HFFc6 (cell line): Measurements from ENCODE around the gene ADD3. TPM values are rescaled to one million over a fixed set of nuclear protein-coding genes. Genes with fewer than 3 reads are reported as not detected.

Experiments
- DNase-seq: peaks from one replicate; pipeline ENCODE4 v3.0.0-alpha.2; 2018
- H3K27ac Mint-ChIP-seq: 2 replicates; pipeline ENCODE4 v1.8.0; 2020; ENCODE audit warnings: mild to moderate bottlenecking, mixed read lengths
- H3K27me3 Mint-ChIP-seq: 2 replicates; pipeline ENCODE4 v1.8.0; 2021; ENCODE audit warnings: mild to moderate bottlenecking, moderate library complexity, mixed read lengths; ENCODE audit not compliant: insufficient read depth
- H3K36me3 Mint-ChIP-seq: 2 replicates; pipeline ENCODE4 v1.8.0; 2021; ENCODE audit warnings: low read depth, mixed read lengths
- H3K4me1 Mint-ChIP-seq: 2 replicates; pipeline ENCODE4 v1.8.0; 2020; ENCODE audit warnings: low read depth, mixed read lengths
- H3K4me3 Mint-ChIP-seq: 2 replicates; pipeline ENCODE4 v1.8.0; 2020; ENCODE audit warnings: mild to moderate bottlenecking, moderate library complexity, mixed read lengths
- H3K9me3 Mint-ChIP-seq: 2 replicates; pipeline ENCODE4 v1.8.0; 2020; ENCODE audit warnings: mild to moderate bottlenecking, mixed read lengths
- CTCF ChIP-seq: fragments of 200-600 bp; sonication (generic); IDR thresholded peaks from 2 replicates; pipeline ENCODE4 v1.5.0; 2021; ENCODE audit warnings: antibody characterized with exemption, mild to moderate bottlenecking
- total RNA-seq, 6 experiments: library from RNA; stranded (reverse); fragmentation: NEBNext Ultra II Directional; extraction: Animal tissue kit (Norgen Biotek cat#: 25700); gene quantifications; 2 replicates in 1 of 6; 3 replicates in 5 of 6; pipeline ENCODE4 v1.2.3, GENCODE V29; 2021

Gene ADD3
- total RNA-seq, 6 experiments from 2014 or later = 46.4 to 57.4 (median 51.5) TPM

- no peak for TF ChIP-seq CTCF
- Mint-ChIP-seq H3K36me3 (no peaks in the 10 kb centered on the region), H3K27ac (no peak overlapping the region)
Measured at GRCh38 chr10:110061687-110062086, 53.9 kb downstream of the ADD3 start.

GRCh38 chr10:110065269-110065668, 57.5 kb downstream of the ADD3 start:
- Mint-ChIP-seq H3K4me1 (peaks cover 29% of the 10 kb centered on the region), H3K9me3 (no peaks in the 10 kb centered on the region), H3K27ac (no peak overlapping the region), H3K36me3 (no peaks in the 10 kb centered on the region), H3K27me3 (no peaks in the 10 kb centered on the region), H3K4me3 (no peak overlapping the region)
- DNase-seq = no peak
- no peak for TF ChIP-seq CTCF

More at GRCh38 chr10:110061687-110062086, 53.9 kb downstream of the ADD3 start:
- Mint-ChIP-seq H3K9me3 (no peaks in the 10 kb centered on the region), H3K27me3 (no peaks in the 10 kb centered on the region), H3K4me3 (no peak overlapping the region), H3K4me1 (peaks cover 21% of the 10 kb centered on the region)
- DNase-seq = no peak

GRCh38 chr10:110067960-110068770, 60.4 kb downstream of the ADD3 start:
- Mint-ChIP-seq H3K27me3 (no peaks in the 10 kb centered on the region), H3K4me1 (peaks cover 30% of the 10 kb centered on the region), H3K9me3 (no peaks in the 10 kb centered on the region), H3K4me3 (peak overlapping the region; percentile 1; the same call in 1 of the 2 replicates), H3K36me3 (no peaks in the 10 kb centered on the region), H3K27ac (peak overlapping the region; percentile 37)
- no peak for DNase-seq
- TF ChIP-seq CTCF = no peak

GRCh38 chr10:110068780-110069179, 61.0 kb downstream of the ADD3 start:
- Mint-ChIP-seq H3K9me3 (no peaks in the 10 kb centered on the region), H3K4me1 (peaks cover 35% of the 10 kb centered on the region), H3K36me3 (no peaks in the 10 kb centered on the region), H3K27ac (no peak overlapping the region), H3K4me3 (no peak overlapping the region), H3K27me3 (no peaks in the 10 kb centered on the region)
- TF ChIP-seq CTCF = no peak
- DNase-seq = no peak

- no peak for TF ChIP-seq CTCF
- Mint-ChIP-seq H3K27ac (no peak overlapping the region), H3K9me3 (no peaks in the 10 kb centered on the region), H3K4me3 (peak overlapping the region; percentile 39), H3K4me1 (peaks cover 43% of the 10 kb centered on the region), H3K27me3 (no peaks in the 10 kb centered on the region), H3K36me3 (no peaks in the 10 kb centered on the region)
- DNase-seq = no peak
Measured at GRCh38 chr10:110069502-110069982, 61.8 kb downstream of the ADD3 start.
